HG02943 (cell line): Measurements from ENCODE around the gene FOXL1.

Experiments
- ATAC-seq: cut with Tn5 transposase; IDR thresholded peaks from one replicate; pipeline ENCODE4 v1.9.1; 2021; ENCODE audit warnings: mild to moderate bottlenecking, low read depth, moderate library complexity; ENCODE audit not compliant: unreplicated experiment

The FOXL1 gene

GRCh38 chr16:86578061-86578599 lies at the start of gene FOXL1:
FOXL1 (plus strand) TSS chr16:86578549; CDS start chr16:86578724, 175 bp downstream.
- ATAC-seq, result no peak

- ATAC-seq, result no peak
These were observed 49.2 kb upstream of the FOXL1 start for GRCh38 chr16:86529160-86529559.

GRCh38 chr16:86530251-86531190 lies 47.8 kb upstream of the FOXL1 start:
- no peak for ATAC-seq

GRCh38 chr16:86531191-86531545 lies 47.2 kb upstream of the FOXL1 start:
- no peak for ATAC-seq

GRCh38 chr16:86531641-86532525 lies 46.5 kb upstream of the FOXL1 start:
- no peak for ATAC-seq

- ATAC-seq, result no peak
These were observed 45.9 kb upstream of the FOXL1 start for GRCh38 chr16:86532526-86532815.

GRCh38 chr16:86533076-86533475 lies 45.3 kb upstream of the FOXL1 start:
- ATAC-seq, result no peak

- no peak for ATAC-seq
These were observed 44.5 kb upstream of the FOXL1 start for GRCh38 chr16:86533767-86534351.

- no peak for ATAC-seq
These were observed 43.4 kb upstream of the FOXL1 start for GRCh38 chr16:86534779-86535615.

- ATAC-seq, result no peak
These were observed 41.7 kb upstream of the FOXL1 start for GRCh38 chr16:86536621-86537020.

GRCh38 chr16:86537486-86537885 lies 40.9 kb upstream of the FOXL1 start:
- ATAC-seq, result no peak

GRCh38 chr16:86538196-86538780 lies 40.1 kb upstream of the FOXL1 start:
- no peak for ATAC-seq

- ATAC-seq, result no peak
These were observed 37.5 kb upstream of the FOXL1 start for GRCh38 chr16:86540894-86541293.

- no peak for ATAC-seq
These were observed 36.8 kb upstream of the FOXL1 start for GRCh38 chr16:86541560-86541959.

GRCh38 chr16:86542756-86543750 lies 35.3 kb upstream of the FOXL1 start:
- ATAC-seq, result no peak

GRCh38 chr16:86545481-86545880 lies 32.9 kb upstream of the FOXL1 start:
- ATAC-seq, result no peak

GRCh38 chr16:86545954-86546637 lies 32.3 kb upstream of the FOXL1 start:
- no peak for ATAC-seq

- no peak for ATAC-seq
These were observed 31.7 kb upstream of the FOXL1 start for GRCh38 chr16:86546638-86547013.
